Activated T-helper 1 cell treated with Interleukin-2 at 50 U/mL for 16 hours (primary cell): ENCODE data around the gene MOGAT1.
"Not testable (repeated sequence)": the region's sequence is repeated elsewhere in the genome, so short reads cannot be mapped to it uniquely, and the experiment has no call there.

ENCODE experiments used
- DNase-seq: peaks from one replicate; pipeline ENCODE4 v3.0.0-alpha.2; 2020; ENCODE audit warnings: low read depth

The MOGAT1 gene

DNA sequence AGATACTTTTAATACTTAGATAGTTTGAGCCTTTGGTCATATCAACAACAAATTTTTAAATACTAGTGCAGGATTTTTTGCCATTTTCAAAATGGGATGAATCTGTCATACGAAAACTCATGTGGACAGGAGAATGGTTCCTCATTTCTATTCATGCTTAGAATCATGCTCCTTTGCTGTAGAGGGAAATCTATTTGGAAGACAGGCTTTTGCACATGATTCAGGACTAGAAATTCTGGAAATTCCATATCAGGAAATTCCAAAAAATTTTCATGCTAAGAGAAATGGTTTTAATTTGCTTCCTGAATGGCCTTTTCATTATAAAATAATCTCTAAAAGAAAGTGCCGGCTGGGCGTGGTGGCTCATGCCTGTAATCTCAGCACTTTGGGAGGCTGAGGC, 39.3 kb downstream of the MOGAT1 start:
- no peak for DNase-seq

DNA sequence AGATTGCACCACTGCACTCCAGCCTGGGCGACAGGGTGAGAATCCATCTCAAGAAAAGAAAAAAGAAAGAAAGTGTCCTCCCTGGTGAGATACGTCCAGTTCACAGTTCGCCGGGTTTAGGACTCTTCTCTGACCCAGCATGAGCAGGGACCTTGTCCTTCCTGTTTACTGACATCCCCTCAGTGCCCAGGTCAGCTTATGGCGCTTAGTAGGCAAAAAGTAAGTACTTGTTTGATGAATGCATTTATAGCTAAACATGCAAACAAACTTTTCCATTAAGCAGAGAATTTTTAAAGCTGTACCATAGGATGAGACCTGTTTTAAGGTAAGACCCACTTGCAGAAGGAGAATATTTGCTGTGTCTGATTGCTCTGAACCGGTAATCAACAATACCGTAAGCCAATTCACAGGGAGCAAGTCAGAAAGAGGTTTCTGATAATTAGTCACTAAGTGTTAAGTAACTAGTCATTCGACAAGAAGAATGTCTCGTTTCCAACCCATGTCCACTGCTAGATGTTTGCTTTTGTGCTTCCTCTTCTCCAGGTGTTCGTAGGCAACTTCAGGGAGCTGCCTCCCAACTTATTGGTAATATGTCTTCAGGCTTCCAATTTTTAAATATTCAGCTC, 40.0 kb downstream of the MOGAT1 start:
- DNase-seq: no peak

DNA sequence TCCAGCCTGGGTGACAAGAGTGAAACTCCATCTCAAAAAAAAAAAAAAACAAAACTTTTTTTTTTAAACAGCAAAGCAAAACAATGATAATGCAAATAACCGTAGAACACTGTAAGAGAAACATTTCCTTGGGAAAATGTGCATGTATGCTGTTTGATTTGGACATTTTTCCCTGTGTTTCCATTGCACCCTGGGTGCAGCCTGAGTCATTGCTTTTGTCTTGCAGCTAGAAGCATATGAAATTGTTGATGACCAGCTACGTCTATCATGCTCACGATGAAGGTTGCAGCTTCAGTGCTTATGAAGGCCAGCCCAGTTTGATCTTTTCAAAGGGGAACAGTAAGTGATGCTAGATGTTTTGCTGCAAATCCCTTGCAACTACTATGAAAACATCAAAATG, 41.5 kb downstream of the MOGAT1 start:
- DNase-seq: no peak

DNA sequence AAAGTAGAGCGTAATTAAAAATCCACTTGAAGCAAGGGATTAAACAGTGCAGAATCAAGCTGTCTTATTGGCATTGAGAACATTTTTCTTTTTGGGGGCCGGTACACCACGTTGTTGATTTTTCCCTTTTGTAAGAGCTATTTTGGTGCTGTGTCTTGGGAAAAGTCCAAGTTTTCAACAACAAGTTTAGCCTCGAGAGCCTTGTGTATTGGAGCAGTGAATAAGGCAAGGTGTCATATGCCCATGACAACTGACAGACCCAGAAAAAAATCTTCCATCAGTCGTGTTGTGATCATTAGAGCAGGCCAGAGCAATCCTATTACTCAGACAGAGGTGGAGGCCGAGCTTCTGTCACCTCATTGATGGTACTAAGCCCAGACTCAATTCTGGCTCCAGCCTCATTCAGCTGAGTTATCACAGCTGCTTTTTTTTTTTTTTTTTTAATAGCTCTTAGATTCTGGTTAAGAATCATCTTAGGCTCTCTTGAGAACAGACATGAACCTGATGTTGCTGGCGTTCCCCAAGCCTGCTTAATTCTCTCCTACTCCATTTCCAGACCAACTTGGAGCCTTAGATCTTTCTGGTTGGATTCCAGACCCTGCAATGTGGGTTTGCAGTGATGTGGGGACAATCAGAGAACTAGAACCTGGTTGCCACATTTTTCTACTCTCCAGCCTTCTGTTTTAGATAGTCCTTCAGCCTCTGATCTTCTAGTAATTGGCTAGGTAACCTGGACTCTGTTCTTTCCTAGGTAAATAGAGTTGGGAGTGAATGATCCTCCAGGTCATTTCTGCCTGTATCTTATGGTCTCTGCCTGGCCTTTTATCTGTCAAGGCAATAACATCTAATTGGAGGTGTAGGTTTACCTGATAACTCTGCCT, 43.1 kb downstream of the MOGAT1 start:
- DNase-seq: no peak

DNA sequence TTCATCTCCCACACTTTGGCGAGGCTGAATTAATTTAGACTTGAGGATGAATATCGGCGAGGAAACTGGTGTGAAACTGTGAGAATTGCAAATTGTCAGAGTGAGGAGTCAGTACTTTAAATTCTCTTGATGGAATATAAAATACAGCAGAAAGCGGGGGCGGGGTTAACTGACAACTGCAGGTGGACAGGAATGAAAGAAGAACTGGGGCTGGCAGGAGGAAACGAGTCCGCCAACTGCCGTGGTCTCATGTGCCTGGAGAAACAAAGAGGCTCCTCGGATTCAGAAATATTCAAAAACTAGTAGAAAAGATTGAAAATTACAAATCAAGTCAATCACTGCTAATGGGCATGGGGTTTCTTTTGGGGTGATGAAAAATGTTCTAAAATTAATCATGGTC, 44.3 kb downstream of the MOGAT1 start:
- DNase-seq: no peak

DNA sequence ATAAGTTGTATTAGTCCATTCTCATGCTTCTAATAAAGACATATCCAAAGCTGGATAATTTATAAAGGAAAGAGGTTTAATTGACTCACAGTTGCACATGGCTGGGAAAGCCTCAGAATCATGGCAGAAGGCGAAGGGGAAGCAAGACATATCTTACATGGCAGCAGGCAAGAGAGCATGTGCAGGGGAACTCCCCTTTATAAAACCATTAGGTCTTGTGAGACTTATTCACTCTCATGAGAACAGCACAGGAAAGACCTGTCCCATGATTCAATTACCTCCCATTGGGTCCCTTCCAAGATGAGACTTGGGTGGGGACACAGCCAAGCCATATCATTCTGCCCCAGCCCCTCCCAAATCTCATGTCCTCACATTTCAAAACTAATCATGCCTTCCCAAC, 48.3 kb downstream of the MOGAT1 start:
- DNase-seq: not testable (repeated sequence)

DNA sequence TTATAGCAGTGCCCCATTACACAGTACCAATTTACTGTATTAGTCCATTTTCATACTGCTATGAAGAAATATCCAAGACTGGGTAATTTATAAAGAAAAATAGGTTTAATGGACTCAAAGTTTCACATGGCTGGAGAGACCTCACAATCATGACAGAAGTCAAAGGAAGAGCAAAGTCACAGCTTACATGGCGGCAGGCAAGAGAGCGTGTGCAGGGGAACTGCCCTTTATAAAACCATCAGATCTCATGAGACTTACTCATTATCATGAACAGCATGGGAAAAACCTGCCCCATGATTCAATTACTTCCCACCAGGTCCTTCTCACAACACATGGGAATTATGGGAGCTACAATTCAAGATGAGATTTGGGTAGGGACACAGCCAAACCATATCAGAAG, 50.1 kb downstream of the MOGAT1 start:
- not testable (repeated sequence) for DNase-seq

DNA sequence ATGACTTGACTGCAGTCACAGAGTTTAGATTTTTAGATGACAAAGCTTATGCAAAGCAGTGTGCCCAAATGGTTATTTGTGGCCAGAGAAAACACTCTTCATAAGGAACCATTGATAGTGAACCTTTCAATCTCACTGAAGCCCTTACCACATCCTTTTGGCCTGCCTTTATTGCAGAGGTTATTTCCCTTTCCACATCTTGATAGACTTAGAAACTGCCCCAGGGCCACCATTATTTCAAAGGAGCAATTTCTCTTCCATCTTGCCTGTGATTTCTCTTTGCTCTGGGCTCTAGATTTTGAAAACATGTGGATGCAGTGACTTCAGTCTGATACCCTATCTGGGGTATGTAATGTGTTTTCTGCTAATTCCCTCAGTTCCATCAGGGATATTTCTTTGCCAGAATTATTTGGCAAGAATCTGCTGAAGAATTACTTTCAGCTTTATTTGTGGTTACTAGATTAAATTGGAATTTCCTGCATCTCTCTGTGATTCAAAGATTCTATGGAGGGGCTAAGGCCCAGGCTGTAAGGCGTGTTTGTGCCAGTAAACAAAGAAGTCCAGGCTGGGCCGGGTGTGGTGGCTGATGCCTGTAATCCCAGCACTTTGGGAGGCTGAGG, 51.0 kb downstream of the MOGAT1 start:
- no peak for DNase-seq

DNA sequence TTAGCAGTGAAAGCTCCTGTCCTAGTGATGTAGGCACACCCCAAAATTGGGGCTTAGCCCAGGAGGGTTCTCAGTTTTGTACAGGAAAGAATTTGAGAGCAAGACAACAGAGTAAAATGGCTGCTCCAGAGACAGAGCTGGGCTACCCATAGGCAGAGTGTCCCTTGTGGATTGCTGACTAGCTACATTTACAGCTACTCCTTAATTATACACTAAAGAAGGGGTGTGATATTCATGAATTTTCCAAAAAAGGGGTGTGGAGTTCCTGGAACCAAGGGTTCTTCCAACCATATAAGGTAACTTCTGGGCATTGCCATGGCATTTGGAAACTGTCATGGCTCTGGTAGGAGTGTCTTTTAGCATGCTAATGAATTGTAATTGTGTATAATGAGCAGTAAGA, 52.8 kb downstream of the MOGAT1 start:
- no peak for DNase-seq

DNA sequence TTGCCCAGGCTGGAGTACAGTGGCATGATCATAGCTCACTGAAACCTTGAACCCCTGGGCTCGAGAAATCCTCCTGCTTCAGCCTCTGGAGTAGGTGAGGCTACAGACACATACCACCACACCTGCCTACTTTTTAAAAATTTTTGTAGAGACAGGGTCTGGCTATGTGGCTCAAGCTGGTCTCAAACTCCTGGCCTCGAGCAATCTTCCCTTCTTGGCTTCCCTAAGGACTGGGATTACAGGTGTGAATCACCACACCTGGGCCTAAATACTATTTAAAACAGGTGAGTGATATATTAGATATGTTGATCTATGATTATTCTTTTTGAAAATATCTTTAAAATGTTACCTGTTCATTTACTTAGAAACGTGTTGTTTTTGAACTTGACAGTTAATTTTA, 57.2 kb downstream of the MOGAT1 start:
- no peak for DNase-seq

DNA sequence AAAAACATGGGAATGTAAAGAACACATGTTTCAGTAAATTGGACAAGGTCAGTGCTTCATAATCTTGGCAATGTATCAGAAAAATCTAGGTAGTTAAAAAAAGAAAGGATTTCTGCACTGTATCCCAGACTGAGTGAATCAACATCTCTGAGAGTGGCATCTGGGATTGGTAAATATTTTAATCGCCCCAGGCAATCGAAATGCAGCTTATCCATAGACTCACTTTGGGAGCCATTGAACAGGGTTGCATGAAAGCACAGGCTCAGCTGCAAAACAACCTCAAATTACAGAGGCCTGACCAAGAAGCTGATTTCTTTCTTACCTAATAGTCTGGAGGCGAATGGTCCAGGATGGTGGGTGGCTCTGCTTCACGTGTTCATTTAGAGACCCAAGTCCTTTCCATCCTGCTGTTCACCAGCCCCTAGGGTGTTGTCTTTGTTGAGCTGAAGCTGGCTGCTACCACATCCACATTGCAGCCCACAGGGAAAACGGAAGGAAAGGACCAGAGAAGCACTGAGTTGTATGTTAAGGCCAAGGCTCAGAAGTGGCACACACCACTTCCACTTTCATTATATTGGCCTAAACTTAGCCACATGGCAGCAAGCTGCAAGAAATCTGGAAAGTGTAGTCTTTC, 59.0 kb downstream of the MOGAT1 start:
- DNase-seq: no peak

DNA sequence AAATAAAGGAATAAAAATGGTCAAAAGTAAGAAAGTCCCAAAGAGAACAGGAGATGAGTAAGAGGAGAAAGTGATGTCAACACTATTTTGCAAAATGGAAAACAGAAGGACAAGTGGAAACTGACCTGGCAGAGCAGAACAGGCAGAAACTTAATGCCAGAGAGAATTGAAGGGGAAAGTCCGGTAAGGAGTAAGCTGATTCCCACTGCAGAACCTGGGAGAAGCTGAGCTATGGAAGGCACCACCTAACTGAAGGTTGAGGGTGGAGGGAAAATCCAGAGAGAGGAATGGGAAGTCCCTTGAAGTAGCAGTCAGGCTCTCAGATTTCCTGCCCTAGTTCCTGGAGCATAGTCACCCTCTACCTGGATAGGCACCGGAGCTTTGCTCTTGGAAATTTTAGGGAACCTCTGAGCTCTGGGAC, 59.8 kb downstream of the MOGAT1 start:
- DNase-seq: no peak

DNA sequence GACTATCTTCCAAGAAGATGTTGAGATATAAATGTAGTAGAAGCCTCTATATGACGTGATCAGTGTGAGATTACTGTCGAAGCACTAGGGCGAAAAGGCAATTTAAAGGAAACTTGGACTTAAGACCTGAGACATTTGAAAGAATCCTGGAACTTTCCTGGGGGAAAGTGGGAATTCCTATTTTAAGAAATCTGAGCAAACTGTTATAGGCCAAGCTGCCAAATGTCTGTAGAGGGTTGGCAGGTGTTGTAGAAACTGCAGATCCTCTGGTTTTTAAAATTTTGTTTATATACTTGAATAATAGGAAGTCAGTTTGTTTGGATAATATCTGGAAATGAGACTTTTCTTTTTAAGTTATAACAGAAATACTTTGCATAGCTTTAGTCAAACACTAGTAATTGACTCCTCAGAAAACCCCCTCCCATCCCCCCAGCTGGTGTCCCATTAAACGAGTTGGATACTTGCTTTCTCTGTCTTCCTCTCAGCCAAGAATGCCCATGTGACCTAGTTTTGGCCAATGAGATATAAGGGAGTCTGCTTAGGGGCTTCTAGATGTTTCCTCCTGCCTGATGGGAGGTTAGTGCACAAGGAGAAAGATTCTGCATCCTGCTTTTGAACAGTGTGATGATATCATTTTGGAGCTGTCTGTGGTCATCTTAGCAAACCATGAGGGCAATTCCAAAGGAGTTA, 61.2 kb downstream of the MOGAT1 start:
- no peak for DNase-seq

DNA sequence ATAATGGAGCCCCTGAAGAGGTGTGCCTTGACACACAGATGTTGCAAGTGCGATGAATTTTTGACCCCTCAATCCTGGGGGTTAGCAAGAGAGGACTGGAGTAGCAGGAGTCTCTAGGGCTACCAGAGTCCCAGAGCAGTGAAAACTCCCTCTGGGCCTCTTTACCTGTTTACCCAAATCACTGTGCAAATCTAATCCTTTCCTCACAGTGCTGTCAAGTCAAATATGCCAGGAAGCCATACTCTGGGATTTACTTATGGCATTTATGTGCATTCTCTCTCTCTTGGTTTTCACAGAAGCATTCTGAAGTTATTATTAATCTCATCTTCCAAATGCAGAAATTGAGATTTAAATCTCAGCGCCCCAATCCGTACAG, 62.0 kb downstream of the MOGAT1 start:
- DNase-seq: no peak

DNA sequence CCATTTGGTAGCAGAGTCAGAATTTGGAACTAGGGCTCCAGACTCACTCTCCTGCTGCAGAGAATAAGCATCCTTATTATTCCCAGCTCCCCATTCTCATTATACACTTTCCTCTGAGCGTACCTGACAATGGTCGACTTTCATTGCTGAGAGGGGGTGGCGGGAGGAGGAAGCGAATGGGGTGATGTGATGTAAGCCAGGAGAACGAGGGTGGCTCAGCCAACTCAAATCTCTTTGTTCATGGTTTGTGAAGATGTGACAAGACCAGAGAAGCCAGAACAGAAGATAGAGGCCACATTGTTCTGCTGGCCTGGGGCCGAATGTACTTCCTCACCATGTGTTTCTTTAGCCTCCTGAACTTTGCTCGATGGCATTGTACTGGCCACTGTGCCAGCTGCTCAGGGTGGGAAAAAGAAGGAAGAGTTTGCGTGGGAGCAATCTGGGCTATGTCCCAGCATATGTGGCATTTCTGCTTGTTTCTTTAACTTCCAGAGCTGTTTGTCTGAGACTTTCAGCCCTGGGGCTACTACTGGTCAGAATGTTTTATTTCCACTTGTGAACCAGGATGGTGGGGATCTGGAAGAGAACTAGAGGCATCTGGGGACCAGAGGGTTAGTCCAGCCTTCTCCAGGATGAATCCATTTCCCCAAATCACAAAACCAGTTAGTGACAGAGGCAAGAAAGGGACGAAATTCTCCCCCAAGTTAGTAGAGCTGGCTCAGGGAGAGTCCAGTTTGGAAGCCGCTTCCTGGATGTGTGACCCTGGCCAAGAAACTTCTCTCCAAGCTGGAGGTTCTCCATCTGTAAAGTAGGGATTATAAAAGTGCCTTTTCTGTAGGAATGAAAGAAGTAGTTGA, 62.6 kb downstream of the MOGAT1 start:
- DNase-seq: no peak

DNA sequence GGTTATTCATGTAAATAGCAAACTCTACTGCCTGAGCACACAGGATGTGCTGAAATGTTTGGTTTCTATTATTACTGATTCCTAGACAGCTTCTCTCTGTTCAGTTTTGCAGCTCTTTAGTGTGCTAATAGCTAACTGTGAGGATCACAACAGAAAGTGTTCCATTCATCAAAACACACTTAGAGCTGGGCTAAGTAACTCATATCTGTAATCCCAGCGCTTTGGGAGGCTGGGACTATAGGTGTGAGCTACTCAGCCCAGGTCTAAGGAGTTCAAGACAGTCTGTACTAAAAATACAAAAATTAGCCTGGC, 63.2 kb downstream of the MOGAT1 start:
- DNase-seq: no peak

DNA sequence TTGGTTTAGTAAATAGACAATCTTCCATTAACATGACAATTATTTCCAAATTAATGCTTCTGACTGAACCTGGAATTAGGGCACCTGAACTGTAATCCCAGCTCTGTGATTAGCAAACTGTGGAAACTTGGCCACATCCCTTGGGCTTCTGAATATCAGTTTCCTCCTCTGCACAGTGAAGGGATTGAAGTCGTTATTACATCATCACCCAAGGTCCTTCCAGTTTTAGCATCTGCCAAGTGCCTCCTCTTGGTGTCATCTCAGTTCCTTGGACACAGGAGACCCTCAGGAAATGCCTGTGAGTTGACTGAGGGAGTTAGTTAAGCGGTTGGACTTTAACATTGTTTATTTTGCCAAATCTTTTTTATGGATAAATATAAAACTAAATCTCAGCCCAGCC, 64.8 kb downstream of the MOGAT1 start:
- DNase-seq: no peak

DNA sequence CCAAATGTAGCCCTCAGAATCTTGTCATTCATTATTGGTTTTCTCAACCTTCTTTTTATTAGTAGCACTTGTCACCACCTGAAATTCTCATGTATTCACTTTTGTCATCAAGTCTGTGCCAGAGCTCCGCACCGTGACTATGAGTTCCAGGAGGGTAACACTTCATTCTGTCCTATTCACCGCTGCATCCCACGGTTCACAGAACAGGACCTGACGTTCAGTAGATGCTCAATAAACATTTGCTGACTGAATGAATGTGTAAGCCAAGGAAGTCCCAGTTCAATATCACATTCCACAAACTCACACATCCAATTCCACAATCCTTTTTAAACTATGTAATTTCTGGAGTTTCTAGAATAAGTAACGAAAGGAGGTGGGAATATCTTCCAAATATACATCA, 65.5 kb downstream of the MOGAT1 start:
- DNase-seq: no peak

DNA sequence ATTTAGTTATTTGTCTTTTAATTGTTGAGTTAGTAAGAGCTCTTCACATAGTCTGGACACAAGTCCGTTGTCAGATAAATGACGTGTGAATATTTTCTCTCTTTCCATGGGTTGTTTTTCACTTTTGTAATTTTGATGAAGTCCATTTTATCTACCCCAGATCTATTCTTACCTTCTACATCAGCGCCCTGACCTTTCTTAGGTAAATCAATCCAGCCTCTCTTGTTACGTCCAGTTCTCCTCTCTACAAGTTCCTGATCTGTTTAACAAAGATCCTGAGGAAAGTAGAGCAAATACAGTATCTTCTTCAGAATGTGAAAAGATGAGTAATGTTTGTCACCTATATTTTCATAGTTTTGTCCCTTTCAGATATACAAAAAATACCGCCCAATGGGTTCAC, 66.9 kb downstream of the MOGAT1 start:
- no peak for DNase-seq

DNA sequence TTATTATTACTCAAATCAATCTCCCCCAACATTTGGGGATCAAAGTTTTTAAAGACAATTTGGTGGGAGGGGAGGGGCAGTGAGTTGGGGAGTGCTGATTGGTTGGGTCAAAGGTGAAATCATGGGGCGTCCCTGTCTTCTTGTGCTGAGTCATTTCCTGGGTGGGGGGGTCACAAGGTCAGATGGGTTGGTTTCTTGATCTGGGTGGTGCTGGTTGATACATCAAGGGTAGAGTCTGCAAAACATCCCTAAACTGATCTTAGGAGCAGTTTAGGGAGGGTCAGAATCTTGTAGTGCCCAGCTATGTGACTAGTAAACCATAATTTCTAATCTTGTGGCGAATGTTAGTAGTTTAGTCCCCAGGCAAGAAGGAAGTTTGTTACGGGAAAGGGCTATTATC, 67.4 kb downstream of the MOGAT1 start:
- DNase-seq: no peak

DNA sequence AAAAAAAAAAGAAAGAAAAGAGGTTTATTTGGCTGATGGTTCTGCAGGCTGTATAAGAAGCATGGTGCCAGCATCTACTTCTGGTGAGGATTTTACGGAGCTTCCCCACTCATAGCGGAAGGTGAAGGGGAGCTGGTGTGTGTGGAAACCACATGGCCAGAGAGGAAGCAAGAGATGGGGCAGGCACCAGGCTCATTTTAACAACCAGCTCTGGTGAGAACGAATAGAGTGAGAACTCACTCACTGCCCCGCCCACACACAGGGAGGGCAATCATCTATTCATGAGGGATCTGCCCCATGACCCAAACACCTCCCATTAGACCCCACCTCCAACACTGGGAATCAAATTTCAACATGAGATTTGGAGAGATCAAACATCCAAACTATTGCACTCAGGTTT, 68.5 kb downstream of the MOGAT1 start:
- DNase-seq: no peak
